Panc1 (cell line): Measurements from ENCODE around the gene LZTS2. TPM values are rescaled to one million over a fixed set of nuclear protein-coding genes. Genes with fewer than 3 reads are reported as not detected.
"Not testable (repeated sequence)": the region's sequence is repeated elsewhere in the genome, so short reads cannot be mapped to it uniquely, and the experiment has no call there.

Source experiments
- ATAC-seq: fragments of 200-7000 bp; cut with Tn5 transposase; 2 replicates; pipeline ENCODE4 v1.9.1; 2020; ENCODE audit warnings: mild to moderate bottlenecking, moderate library complexity
- BruUV-seq: library from RNA; stranded (reverse); fragments of 400-500 nt; replicated peaks from 2 replicates; lab custom pipeline; 2021; lab: Mats Ljungman, UMichigan
- CTCF ChIA-PET: fragments of 300-600 bp; sonication (Branson Sonifier 250); formaldehyde crosslinking; loops from one replicate; lab custom pipeline; 2022; ENCODE audit warnings: antibody characterized with exemption; lab: Charles Lee
- POLR2A ChIA-PET: fragments of 300-600 bp; sonication (Branson Sonifier 250); formaldehyde crosslinking; loops from one replicate; lab custom pipeline; 2022; ENCODE audit warnings: antibody characterized with exemption; lab: Charles Lee
- DNase-seq: peaks from one replicate; pipeline ENCODE4 v3.0.0-alpha.2; 2010; ENCODE audit warnings: low read depth, low spot score
- H3K27ac ChIP-seq: 2 replicates; pipeline ENCODE4 v1.5.1; 2011; ENCODE audit warnings: mild to moderate bottlenecking, low read length, inconsistent platforms
- H3K27me3 ChIP-seq: fragments of 200-500 bp; sonication (Bioruptor generic); 2 replicates; pipeline ENCODE4 v1.6.0; 2014; ENCODE audit warnings: low read length, inconsistent platforms; ENCODE audit not compliant: control insufficient read depth, insufficient read depth
- H3K36me3 ChIP-seq: fragments of 200-500 bp; sonication (Bioruptor generic); 2 replicates; pipeline ENCODE4 v1.5.1; 2014; ENCODE audit warnings: inconsistent platforms, mild to moderate bottlenecking, low read length, moderate library complexity; ENCODE audit not compliant: control insufficient read depth, insufficient read depth
- H3K4me1 ChIP-seq: 2 replicates; pipeline ENCODE4 v1.5.1; 2011; ENCODE audit warnings: inconsistent platforms, mild to moderate bottlenecking, low read length, moderate library complexity; ENCODE audit not compliant: control insufficient read depth, insufficient read depth
- H3K4me3 ChIP-seq, 2 experiments: 2 replicates each; pipeline ENCODE4 v1.5.1; 2011 to 2012; ENCODE audit warnings: low read depth in 2 of 2, low read length in 2 of 2, mild to moderate bottlenecking in 2 of 2, inconsistent platforms in 1 of 2, moderate library complexity in 1 of 2
- H3K9me3 ChIP-seq: fragments of 200-500 bp; sonication (Bioruptor generic); 2 replicates; pipeline ENCODE4 v1.5.1; 2014; ENCODE audit warnings: low read depth, mild to moderate bottlenecking, inconsistent platforms, low read length, moderate library complexity; ENCODE audit not compliant: control insufficient read depth, insufficient read depth
- CTCF ChIP-seq: fragments of 450-650 bp; IDR thresholded peaks from 2 replicates; pipeline ENCODE4 v1.5.1; 2017; ENCODE audit warnings: mild to moderate bottlenecking
- POLR2AphosphoS5 ChIP-seq: IDR thresholded peaks from 2 replicates; pipeline ENCODE4 v1.6.1; 2012; ENCODE audit warnings: mild to moderate bottlenecking, low read depth, low read length, moderate library complexity
- REST ChIP-seq, 2 experiments: IDR thresholded peaks; 2 replicates each; pipeline ENCODE4 v1.6.1; 2011 to 2012; ENCODE audit warnings: low read depth in 2 of 2, control low read depth in 1 of 2, low read length in 1 of 2, mild to moderate bottlenecking in 1 of 2, moderate library complexity in 1 of 2; ENCODE audit not compliant: insufficient read depth in 1 of 2
- SIN3A ChIP-seq: IDR thresholded peaks from 2 replicates; pipeline ENCODE4 v1.6.1; 2012; ENCODE audit warnings: low read depth, mild to moderate bottlenecking, low read length, moderate library complexity, borderline replicate concordance; ENCODE audit not compliant: insufficient read depth
- TCF7L2 ChIP-seq: IDR thresholded peaks from 2 replicates; pipeline ENCODE4 v1.6.1; 2011; ENCODE audit warnings: mild to moderate bottlenecking, low read depth, low read length, inconsistent platforms
- in situ Hi-C: cut with HindIII; loops from 2 replicates; pipeline ENCODE4 v1.10.0; 2016; ENCODE audit warnings: low sequenced_read_pairs, low pct_unique_long_range_greater_than_20kb
- intact Hi-C: fragments of 100-400 bp; cut with micrococcal nuclease; formaldehyde crosslinking; loops from one replicate; pipeline ENCODE4 v1.10.0; 2022; ENCODE audit not compliant: unreplicated experiment
- total RNA-seq: library from RNA; stranded (reverse); gene quantifications from one replicate; pipeline ENCODE4 v1.2.1, GENCODE V29; 2021; ENCODE audit not compliant: unreplicated experiment

Gene LZTS2
- total RNA-seq, 1 experiment from 2014 or later, result 65.5 TPM

DNA sequence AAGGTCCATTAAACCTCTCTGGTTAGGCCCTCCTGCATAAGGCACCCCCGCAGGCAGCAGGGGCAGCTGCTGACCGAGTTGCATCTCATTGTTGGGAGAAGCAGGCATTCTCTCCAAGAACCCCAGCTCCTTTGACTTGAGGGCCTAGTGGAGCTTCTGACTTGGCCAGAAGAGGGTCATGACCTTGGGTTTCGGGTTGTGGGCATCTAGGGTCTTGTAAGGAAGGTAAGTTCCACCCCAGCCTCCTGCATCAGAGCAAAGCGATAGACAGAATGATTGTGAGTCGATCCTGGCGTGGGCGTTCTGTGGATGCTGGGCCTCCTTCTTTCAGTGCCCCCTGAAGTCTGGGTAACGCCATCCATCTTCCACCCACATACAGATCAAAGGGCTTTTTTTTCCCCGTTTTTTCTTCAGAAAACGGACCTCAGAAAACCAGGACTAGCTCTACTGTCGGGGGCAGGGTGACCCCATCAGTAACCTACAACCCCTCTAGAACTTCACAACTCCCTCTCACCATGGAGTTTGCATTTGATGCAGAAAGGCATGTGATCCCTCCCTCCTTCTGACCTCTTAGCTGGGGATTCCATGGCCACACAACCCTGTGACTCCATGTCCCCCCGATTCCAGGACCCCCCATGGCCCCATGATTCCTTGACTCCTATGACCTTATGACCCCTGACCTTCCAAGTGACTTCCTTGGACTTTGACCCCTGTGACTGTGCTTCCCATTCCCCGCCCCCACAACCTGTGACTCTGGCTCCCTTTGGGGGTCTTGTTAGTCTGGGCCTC is 27.3 kb upstream of the LZTS2 start:
- Histone ChIP-seq H3K27me3 (no peaks in the 10 kb centered on the region), H3K4me3 (no peak overlapping the region), H3K36me3 (no peaks in the 10 kb centered on the region), H3K27ac (no peak overlapping the region), H3K4me1 (peaks cover 10% of the 10 kb centered on the region), H3K9me3 (no peaks in the 10 kb centered on the region)
- ChIA-PET POLR2A (no interaction called here), CTCF (no interaction called here)
- in situ Hi-C loops (no loop called here), intact Hi-C loops (no loop called here)
- no peak for TF ChIP-seq SIN3A
- TF ChIP-seq CTCF, result no peak
- no peak for TF ChIP-seq REST (IDR thresholded peaks at IDR 0.05; ENCODE audit: insufficient read depth in 1 of 2, low read depth in 2 of 2, low read length in 1 of 2)
- ATAC-seq (no peak), DNase-seq (no peak)
- BruUV-seq, result no TSS peak

- in situ Hi-C loops (no loop called here), intact Hi-C loops (no loop called here)
- H3K4me3 ChIP-seq, result no peak overlapping the region
- no peak overlapping the region for H3K27ac ChIP-seq
- TF ChIP-seq REST (IDR thresholded peaks at IDR 0.05; ENCODE audit: insufficient read depth in 1 of 2, low read depth in 2 of 2, low read length in 1 of 2) (no peak), CTCF (no peak), POLR2AphosphoS5 (no peak), SIN3A (no peak), TCF7L2 (no peak)
- H3K36me3 ChIP-seq, result no peaks in the 10 kb centered on the region
- peaks cover 10% of the 10 kb centered on the region for H3K4me1 ChIP-seq
- H3K9me3 ChIP-seq, result no peaks in the 10 kb centered on the region
- ATAC-seq, result no peak
- BruUV-seq, result no TSS peak
- CTCF ChIA-PET, result interaction anchor here (0.6 kb wide), 1 partner anchor 41 kb away, joined by 5 read pairs; no protein-coding TSS in a partner anchor
- H3K27me3 ChIP-seq, result no peaks in the 10 kb centered on the region
- POLR2A ChIA-PET, result no interaction called here
- DNase-seq, result no peak
Observed at GRCh38 chr10:100972904-100973535, 26.6 kb upstream of the LZTS2 start.

DNA sequence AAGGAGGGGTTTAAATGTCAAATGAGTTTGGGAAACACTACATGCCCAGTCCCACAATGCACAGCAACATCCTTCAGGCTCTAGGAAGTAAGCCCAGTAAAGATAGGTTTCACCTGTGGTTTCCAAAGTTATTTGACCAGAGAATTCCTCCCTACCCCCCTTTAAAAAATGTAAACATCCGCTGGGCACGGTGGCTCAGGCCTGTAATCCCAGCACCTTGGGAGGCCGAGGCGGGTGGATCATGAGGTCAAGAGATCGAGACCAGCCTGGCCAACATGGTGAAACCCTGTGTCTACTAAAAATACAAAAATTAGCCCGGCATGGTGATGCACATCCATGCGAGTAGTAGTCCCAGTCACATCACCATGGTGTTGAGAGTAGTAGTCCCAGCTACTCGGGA is 24.2 kb upstream of the LZTS2 start:
- intact Hi-C loops, H3K9me3 ChIP-seq, H3K27ac ChIP-seq, in situ Hi-C loops, H3K36me3 ChIP-seq, H3K27me3 ChIP-seq, DNase-seq, CTCF ChIA-PET, H3K4me3 ChIP-seq, BruUV-seq, H3K4me1 ChIP-seq, ATAC-seq, POLR2A ChIA-PET: not testable (repeated sequence)
